Fibroblast of pulmonary artery (primary cell): ENCODE measurements around the gene GPR18.

Experiments used
- DNase-seq: peaks from one replicate; pipeline ENCODE4 v3.0.0-alpha.2; 2010; ENCODE audit warnings: low read depth
- H3K4me3 ChIP-seq: replicated peaks from 2 replicates; pipeline ENCODE4 v1.5.1; 2011; ENCODE audit warnings: low read depth, mild to moderate bottlenecking, control low read depth, low read length, moderate library complexity
- TF ChIP-seq, protein P1 (sequence below): IDR thresholded peaks from 2 replicates; pipeline ENCODE4 v1.5.1; 2011; ENCODE audit warnings: mild to moderate bottlenecking, control low read depth, low read length, inconsistent platforms; ENCODE audit errors: missing control alignments

Gene GPR18

DNA sequence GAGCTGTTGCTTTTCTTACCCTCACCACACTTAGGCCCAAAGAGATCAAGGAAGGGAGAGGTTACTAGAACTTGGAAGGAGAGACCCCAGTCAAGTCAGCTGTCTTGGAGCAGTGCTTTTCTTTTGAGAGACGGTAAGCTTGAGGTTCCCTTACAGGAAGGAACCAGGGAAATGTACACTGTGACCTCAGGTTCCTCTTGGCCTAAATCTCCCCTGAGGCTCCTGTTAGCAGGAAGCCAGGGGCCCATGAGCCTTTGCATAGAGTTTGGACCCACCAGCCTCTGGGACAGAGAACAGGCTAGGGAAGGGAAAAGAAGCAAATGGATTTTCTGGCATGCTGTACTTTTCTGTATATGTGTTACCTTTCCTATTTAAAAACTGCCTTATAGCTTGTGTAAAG lies 5.9 kb upstream of the GPR18 start:
- DNase-seq: no peak
- TF ChIP-seq, protein P1, sequence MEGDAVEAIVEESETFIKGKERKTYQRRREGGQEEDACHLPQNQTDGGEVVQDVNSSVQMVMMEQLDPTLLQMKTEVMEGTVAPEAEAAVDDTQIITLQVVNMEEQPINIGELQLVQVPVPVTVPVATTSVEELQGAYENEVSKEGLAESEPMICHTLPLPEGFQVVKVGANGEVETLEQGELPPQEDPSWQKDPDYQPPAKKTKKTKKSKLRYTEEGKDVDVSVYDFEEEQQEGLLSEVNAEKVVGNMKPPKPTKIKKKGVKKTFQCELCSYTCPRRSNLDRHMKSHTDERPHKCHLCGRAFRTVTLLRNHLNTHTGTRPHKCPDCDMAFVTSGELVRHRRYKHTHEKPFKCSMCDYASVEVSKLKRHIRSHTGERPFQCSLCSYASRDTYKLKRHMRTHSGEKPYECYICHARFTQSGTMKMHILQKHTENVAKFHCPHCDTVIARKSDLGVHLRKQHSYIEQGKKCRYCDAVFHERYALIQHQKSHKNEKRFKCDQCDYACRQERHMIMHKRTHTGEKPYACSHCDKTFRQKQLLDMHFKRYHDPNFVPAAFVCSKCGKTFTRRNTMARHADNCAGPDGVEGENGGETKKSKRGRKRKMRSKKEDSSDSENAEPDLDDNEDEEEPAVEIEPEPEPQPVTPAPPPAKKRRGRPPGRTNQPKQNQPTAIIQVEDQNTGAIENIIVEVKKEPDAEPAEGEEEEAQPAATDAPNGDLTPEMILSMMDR: no peak
- H3K4me3 ChIP-seq: no peak overlapping the region

GRCh38 chr13:99263126-99263785 lies 5.1 kb upstream of the GPR18 start:
- H3K4me3 ChIP-seq: no peak overlapping the region
- DNase-seq: no peak
- TF ChIP-seq, protein P1: no peak

GRCh38 chr13:99261059-99261458 lies 2.9 kb upstream of the GPR18 start:
- TF ChIP-seq, protein P1: no peak
- H3K4me3 ChIP-seq: no peak overlapping the region
- DNase-seq: no peak

GRCh38 chr13:99260216-99260615 lies 2.0 kb upstream of the GPR18 start:
- H3K4me3 ChIP-seq: no peak overlapping the region
- TF ChIP-seq, protein P1: no peak
- no peak for DNase-seq

DNA sequence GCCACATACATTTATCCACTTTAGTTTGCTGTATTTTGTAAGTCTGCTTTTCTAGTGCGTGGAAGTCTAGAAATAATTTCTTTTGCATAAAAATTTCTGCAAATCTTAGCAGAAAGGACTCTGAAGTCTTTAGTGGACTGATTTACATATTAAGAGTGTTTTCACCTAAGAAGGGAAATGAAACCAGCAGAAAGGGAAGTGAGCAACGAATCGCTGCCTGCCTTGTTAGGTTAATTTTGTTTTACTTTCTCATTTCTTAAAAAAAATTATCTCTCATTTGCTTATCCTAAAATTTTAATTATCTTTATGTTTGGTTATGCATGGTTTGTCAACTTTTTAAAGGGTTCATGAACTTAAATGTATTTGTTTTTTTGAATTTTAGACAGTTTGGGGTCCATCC lies 767 bp upstream of the GPR18 start:
- no peak for DNase-seq
- no peak overlapping the region for H3K4me3 ChIP-seq
- TF ChIP-seq, protein P1: no peak

GRCh38 chr13:99257291-99257690 lies 888 bp downstream of the GPR18 start:
- no peak overlapping the region for H3K4me3 ChIP-seq
- no peak for DNase-seq
- TF ChIP-seq, protein P1: no peak

DNA sequence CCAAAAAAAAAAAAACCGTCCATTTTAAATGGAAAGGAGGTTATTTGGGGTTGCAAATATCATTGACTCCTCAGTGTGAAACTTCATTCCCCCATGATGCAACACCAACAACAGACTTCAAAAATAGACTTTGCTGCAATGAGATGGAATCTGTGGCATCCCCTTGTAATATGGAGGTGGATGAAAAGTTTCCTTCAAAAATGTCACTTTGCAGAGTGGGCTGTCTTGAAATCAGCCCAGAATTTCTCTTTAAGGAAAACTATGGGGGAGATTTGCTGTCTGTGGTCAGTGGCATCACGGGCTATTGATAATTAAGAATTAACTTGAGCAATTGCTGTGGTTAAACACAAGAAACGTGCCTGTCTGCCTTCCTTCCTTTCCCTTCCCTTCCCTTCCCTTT lies 1.5 kb downstream of the GPR18 start:
- no peak overlapping the region for H3K4me3 ChIP-seq
- TF ChIP-seq, protein P1: no peak
- peak; percentile 29 for DNase-seq
